CD4-positive, alpha-beta memory T cell (primary cell): Measurements from ENCODE around the gene SLC25A6. TPM values are rescaled to one million over a fixed set of nuclear protein-coding genes. Genes with fewer than 3 reads are reported as not detected.
"Not testable (repeated sequence)": the region's sequence is repeated elsewhere in the genome, so short reads cannot be mapped to it uniquely, and the experiment has no call there.

ENCODE experiments used
- CTCF ChIA-PET: fragments of 350-600 bp; sonication (Branson Sonifier 250); formaldehyde crosslinking; loops from one replicate; lab custom pipeline; 2021; ENCODE audit warnings: inconsistent platforms; ENCODE audit not compliant: partially characterized antibody; lab: Charles Lee
- POLR2A ChIA-PET: fragments of 350-600 bp; sonication (Branson Sonifier 250); formaldehyde crosslinking; loops from one replicate; lab custom pipeline; 2021; ENCODE audit not compliant: partially characterized antibody; lab: Charles Lee
- DNase-seq, 5 donors: peaks; one replicate each; pipeline versions ENCODE4 v3.0.0 to v3.0.0-alpha.2; 2020 to 2022; ENCODE audit warnings: mixed read lengths in 1 of 5
- H3K27ac ChIP-seq: one replicate; pipeline ENCODE4 v1.7.0; 2013; ENCODE audit warnings: low read depth, low read length
- H3K27me3 ChIP-seq: 2 replicates; pipeline ENCODE4 v1.7.0; 2013; ENCODE audit warnings: mild to moderate bottlenecking, low read length, moderate library complexity; ENCODE audit not compliant: insufficient read depth
- H3K36me3 ChIP-seq: 2 replicates; pipeline ENCODE4 v1.7.0; 2013; ENCODE audit warnings: mild to moderate bottlenecking, low read length, moderate library complexity; ENCODE audit not compliant: insufficient read depth
- H3K4me1 ChIP-seq: 2 replicates; pipeline ENCODE4 v1.7.0; 2013; ENCODE audit warnings: mild to moderate bottlenecking, low read length, moderate library complexity; ENCODE audit not compliant: insufficient read depth
- H3K4me3 ChIP-seq, 2 donors: one replicate each; pipeline ENCODE4 v1.7.0; 2013; ENCODE audit warnings: low read length in 2 of 2, mild to moderate bottlenecking in 1 of 2
- H3K9me3 ChIP-seq, 2 donors: one replicate each; pipeline ENCODE4 v1.7.0; 2013; ENCODE audit warnings: low read length in 2 of 2, control low read depth in 1 of 2; ENCODE audit not compliant: control insufficient read depth in 1 of 2
- H3K27ac Mint-ChIP-seq, 7 donors: one replicate each; pipeline ENCODE4 v1.8.0; 2020 to 2021; ENCODE audit warnings: mixed read lengths in 7 of 7, mild to moderate bottlenecking in 6 of 7, inconsistent platforms in 3 of 7, moderate library complexity in 3 of 7
- H3K27me3 Mint-ChIP-seq, 2 donors: one replicate each; pipeline ENCODE4 v1.8.0; 2020 to 2021; ENCODE audit warnings: mixed read lengths in 2 of 2
- H3K36me3 Mint-ChIP-seq, 2 donors: one replicate each; pipeline ENCODE4 v1.8.0; 2020 to 2021; ENCODE audit warnings: mixed read lengths in 2 of 2, inconsistent platforms in 1 of 2, mild to moderate bottlenecking in 1 of 2
- H3K4me1 Mint-ChIP-seq, 4 donors: one replicate each; pipeline ENCODE4 v1.8.0; 2020 to 2021; ENCODE audit warnings: mixed read lengths in 4 of 4, mild to moderate bottlenecking in 1 of 4
- H3K4me3 Mint-ChIP-seq, 8 donors: one replicate each; pipeline ENCODE4 v1.8.0; 2020 to 2021; ENCODE audit warnings: mixed read lengths in 8 of 8, mild to moderate bottlenecking in 7 of 8, moderate library complexity in 6 of 8, inconsistent platforms in 3 of 8
- H3K9me3 Mint-ChIP-seq, 8 donors: one replicate each; pipeline ENCODE4 v1.8.0; 2020 to 2021; ENCODE audit warnings: mixed read lengths in 8 of 8, mild to moderate bottlenecking in 5 of 8, inconsistent platforms in 3 of 8, moderate library complexity in 1 of 8
- intact Hi-C: fragments of 100-400 bp; cut with micrococcal nuclease; formaldehyde crosslinking; loops from one replicate; pipeline ENCODE4 v1.15.1; 2023
- polyA plus RNA-seq, 2 donors: library from polyadenylated mRNA; unstranded; fragments of 300-500 nt; fragmentation: Illumina TruSeq; gene quantifications; one replicate each; pipeline ENCODE4 v1.2.3, GENCODE V29; 2021
- total RNA-seq, 2 experiments: library from RNA; stranded (reverse); gene quantifications; one replicate each; pipeline ENCODE4 v1.2.3, GENCODE V29; 2021

The SLC25A6 gene
- total and polyA plus RNA-seq, 4 experiments from 2014 or later: 249 to 540 (median 388) TPM

DNA sequence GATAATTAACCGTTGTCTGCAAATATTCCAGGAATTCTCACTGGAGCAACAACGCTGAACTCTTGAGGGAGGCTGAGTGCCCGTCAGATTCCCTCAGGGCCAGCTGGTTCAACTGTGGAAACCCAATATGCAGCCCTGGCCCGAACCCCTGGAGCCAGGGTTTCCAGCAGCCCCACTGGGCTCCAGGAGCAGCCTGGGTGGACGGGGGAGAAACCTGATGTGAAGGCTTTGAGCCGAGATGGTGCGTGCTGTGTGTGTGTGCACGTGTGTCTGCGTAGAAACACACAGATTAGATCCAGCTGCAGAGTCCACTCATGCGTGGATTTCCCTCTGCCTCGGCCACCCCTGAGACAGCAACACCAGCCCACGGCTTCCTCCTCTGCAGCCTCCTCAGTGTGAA lies 19.4 kb upstream of the SLC25A6 start:
- no peaks in the 10 kb centered on the region for H3K27me3 Mint-ChIP-seq
- H3K4me3 Mint-ChIP-seq: no peak overlapping the region
- peaks cover 18% of the 10 kb centered on the region for H3K36me3 ChIP-seq
- ChIA-PET CTCF (no interaction called here), POLR2A (no interaction called here)
- peak overlapping the region in 2 of 7 donors; percentile 2 to 42 for H3K27ac Mint-ChIP-seq
- intact Hi-C loops: no loop called here
- H3K36me3 Mint-ChIP-seq: peaks cover 26 to 27% of the 10 kb centered on the region in 2 donors
- H3K4me3 ChIP-seq: no peak overlapping the region
- H3K27me3 ChIP-seq: no peaks in the 10 kb centered on the region
- no peaks in the 10 kb centered on the region for H3K4me1 Mint-ChIP-seq
- no peaks in the 10 kb centered on the region for H3K9me3 ChIP-seq
- no peaks in the 10 kb centered on the region for H3K4me1 ChIP-seq
- peaks cover 0 to 3% (median 0%) of the 10 kb centered on the region in 8 donors for H3K9me3 Mint-ChIP-seq
- DNase-seq: no peak
- H3K27ac ChIP-seq: no peak overlapping the region

DNA sequence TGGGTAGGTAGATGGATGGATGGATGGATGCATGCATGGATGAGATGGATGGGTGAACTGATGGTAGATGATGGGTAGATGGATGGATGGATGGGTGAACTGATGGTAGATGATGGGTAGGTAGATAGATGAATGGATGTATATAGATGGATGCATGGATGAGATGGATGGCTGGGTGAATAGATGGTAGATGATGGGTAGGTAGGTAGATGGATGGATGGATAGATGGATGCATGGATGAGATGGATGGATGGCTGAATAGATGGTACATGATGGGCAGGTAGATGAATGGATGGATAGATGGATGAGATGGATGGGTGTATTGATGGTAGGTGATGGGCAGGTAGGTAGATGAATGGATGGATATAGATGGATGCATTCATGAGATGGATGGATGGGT lies 15.1 kb upstream of the SLC25A6 start:
- DNase-seq: no peak
- Mint-ChIP-seq H3K4me3 (no peak overlapping the region), H3K27me3 (no peaks in the 10 kb centered on the region), H3K4me1 (no peaks in the 10 kb centered on the region), H3K36me3 (peaks cover 10% of the 10 kb centered on the region in 2 donors), H3K27ac (no peak overlapping the region), H3K9me3 (peaks cover 0 to 3% (median 0%) of the 10 kb centered on the region in 8 donors)
- H3K9me3 ChIP-seq: no peaks in the 10 kb centered on the region
- no peak overlapping the region for H3K4me3 ChIP-seq
- H3K36me3 ChIP-seq: peaks cover 33% of the 10 kb centered on the region
- CTCF ChIA-PET: no interaction called here
- no peaks in the 10 kb centered on the region for H3K4me1 ChIP-seq
- H3K27me3 ChIP-seq: no peaks in the 10 kb centered on the region
- intact Hi-C loops: no loop called here
- no peak overlapping the region for H3K27ac ChIP-seq
- POLR2A ChIA-PET: no interaction called here

DNA sequence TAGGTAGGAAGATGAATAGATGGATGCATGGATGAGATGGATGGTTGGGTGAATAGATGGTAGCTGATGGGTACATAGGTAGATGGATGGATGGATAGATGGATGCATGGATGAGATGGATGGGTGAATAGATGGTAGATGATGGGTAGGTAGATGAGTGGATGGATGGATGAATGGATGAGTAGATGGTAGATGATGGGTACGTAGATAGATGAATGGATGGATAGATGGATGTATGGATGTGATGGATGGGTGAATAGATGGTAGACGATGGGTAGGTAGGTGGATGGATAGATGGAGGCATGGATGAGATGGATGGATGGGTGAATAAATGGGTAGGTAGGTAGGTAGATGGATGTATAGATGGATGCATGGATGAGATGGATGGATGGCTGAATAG lies 13.9 kb upstream of the SLC25A6 start:
- DNase-seq, H3K36me3 Mint-ChIP-seq, H3K27me3 Mint-ChIP-seq, H3K4me3 ChIP-seq, CTCF ChIA-PET, POLR2A ChIA-PET, H3K4me1 Mint-ChIP-seq, H3K4me3 Mint-ChIP-seq, H3K9me3 ChIP-seq, H3K27ac Mint-ChIP-seq, H3K27ac ChIP-seq, intact Hi-C loops, H3K4me1 ChIP-seq, H3K27me3 ChIP-seq, H3K9me3 Mint-ChIP-seq: not testable (repeated sequence)
- peaks cover 33% of the 10 kb centered on the region for H3K36me3 ChIP-seq

DNA sequence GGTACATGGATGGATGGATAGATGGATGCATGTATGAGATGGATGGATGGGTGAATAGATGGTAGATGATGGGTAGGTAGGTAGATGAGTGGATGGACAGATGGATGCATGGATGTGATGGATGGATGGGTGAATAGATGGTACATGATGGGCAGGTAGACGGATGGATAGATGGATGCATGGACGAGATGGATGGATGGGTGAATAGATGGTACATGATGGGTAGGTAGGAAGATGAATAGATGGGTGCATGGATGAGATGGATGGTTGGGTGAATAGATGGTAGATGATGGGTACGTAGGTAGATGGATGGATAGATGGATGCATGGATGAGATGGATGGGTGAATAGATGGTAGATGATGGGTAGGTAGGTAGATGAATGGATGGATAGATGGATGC lies 12.0 kb upstream of the SLC25A6 start:
- H3K4me3 Mint-ChIP-seq, H3K27me3 Mint-ChIP-seq, H3K4me1 Mint-ChIP-seq, H3K4me3 ChIP-seq, H3K27ac ChIP-seq, H3K27me3 ChIP-seq, H3K4me1 ChIP-seq, intact Hi-C loops, DNase-seq, H3K36me3 Mint-ChIP-seq, H3K27ac Mint-ChIP-seq, H3K9me3 Mint-ChIP-seq, POLR2A ChIA-PET, H3K9me3 ChIP-seq, CTCF ChIA-PET: not testable (repeated sequence)
- peaks cover 36% of the 10 kb centered on the region for H3K36me3 ChIP-seq

DNA sequence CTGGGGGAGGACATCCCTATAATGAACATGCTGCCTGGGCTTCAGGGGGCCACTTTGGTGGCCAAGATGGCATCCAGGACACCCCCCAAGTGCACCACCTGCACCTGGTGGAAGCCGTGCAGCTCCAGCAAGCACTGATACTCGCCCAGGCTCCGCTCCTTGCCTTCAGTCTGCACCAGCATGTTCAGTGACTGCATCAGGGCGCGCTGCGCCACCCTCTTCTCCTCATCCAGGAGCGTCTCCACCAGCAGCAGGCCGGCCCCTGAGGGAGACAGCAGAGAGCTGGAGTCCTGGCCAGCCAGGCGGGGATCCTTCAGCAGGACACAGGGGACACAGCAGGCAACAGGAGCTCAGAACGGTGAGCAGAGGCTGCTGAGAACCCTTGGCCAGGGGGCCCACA lies 11.3 kb upstream of the SLC25A6 start:
- no peak overlapping the region for H3K27ac Mint-ChIP-seq
- Histone ChIP-seq H3K4me3 (no peak overlapping the region), H3K27ac (no peak overlapping the region), H3K9me3 (no peaks in the 10 kb centered on the region), H3K4me1 (no peaks in the 10 kb centered on the region), H3K27me3 (no peaks in the 10 kb centered on the region), H3K36me3 (peaks cover 36% of the 10 kb centered on the region)
- no peaks in the 10 kb centered on the region for H3K9me3 Mint-ChIP-seq
- H3K36me3 Mint-ChIP-seq: peaks cover 0 to 2% of the 10 kb centered on the region in 2 donors
- DNase-seq: no peak
- no peaks in the 10 kb centered on the region for H3K4me1 Mint-ChIP-seq
- no peaks in the 10 kb centered on the region for H3K27me3 Mint-ChIP-seq
- CTCF ChIA-PET: no interaction called here
- intact Hi-C loops: no loop called here
- H3K4me3 Mint-ChIP-seq: no peak overlapping the region
- POLR2A ChIA-PET: no interaction called here

DNA sequence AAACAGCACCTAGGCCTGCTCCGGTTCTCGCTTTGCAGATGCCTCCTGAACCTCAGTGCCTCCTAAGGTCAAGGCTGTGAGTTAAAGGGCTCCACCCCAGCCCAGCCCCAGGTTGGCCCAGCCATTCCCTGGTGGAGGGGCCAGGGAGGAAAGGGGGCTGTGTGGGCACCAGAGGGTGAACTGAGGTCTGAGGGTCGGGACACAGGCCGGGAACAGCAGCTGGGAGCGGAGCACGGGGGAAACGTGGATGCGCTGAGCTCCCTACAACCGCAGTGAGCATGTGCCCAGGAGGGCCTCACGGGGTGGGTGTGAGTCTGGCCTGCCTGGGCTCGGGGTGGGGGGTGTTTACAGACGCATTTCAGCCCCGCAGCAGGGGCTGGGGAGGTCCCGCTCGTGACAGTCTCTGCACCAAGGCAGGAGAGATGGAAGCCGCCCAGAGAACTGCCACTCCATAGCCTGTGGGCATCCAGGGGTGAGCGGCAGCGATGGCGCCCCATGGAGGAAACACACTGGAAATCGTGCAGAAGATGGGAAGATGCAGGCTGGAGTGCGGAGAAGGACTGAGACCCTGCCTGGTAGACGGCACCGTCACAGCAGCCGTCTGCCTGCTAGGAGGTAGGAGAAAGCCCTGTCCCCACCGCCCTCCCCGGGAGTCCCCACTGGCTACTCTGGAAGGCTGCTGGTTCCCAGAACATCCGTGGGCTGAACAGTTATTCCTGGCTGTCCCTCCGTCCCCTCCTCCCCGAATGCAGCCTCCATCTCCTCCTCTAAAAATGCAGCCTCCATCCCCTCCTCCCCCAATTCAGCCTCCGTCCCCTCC lies 9.9 kb upstream of the SLC25A6 start:
- ChIA-PET POLR2A (no interaction called here), CTCF (no interaction called here)
- Mint-ChIP-seq H3K4me1 (no peaks in the 10 kb centered on the region), H3K27ac (no peak overlapping the region), H3K36me3 (peaks cover 0 to 3% of the 10 kb centered on the region in 2 donors), H3K27me3 (no peaks in the 10 kb centered on the region), H3K9me3 (no peaks in the 10 kb centered on the region), H3K4me3 (no peak overlapping the region)
- Histone ChIP-seq H3K9me3 (no peaks in the 10 kb centered on the region), H3K27me3 (no peaks in the 10 kb centered on the region), H3K4me1 (no peaks in the 10 kb centered on the region), H3K36me3 (peaks cover 28% of the 10 kb centered on the region), H3K4me3 (no peak overlapping the region), H3K27ac (no peak overlapping the region)
- intact Hi-C loops: loop anchor here (1.0 kb wide), 1 partner anchor 14 kb away; no protein-coding TSS in a partner anchor
- no peak for DNase-seq

DNA sequence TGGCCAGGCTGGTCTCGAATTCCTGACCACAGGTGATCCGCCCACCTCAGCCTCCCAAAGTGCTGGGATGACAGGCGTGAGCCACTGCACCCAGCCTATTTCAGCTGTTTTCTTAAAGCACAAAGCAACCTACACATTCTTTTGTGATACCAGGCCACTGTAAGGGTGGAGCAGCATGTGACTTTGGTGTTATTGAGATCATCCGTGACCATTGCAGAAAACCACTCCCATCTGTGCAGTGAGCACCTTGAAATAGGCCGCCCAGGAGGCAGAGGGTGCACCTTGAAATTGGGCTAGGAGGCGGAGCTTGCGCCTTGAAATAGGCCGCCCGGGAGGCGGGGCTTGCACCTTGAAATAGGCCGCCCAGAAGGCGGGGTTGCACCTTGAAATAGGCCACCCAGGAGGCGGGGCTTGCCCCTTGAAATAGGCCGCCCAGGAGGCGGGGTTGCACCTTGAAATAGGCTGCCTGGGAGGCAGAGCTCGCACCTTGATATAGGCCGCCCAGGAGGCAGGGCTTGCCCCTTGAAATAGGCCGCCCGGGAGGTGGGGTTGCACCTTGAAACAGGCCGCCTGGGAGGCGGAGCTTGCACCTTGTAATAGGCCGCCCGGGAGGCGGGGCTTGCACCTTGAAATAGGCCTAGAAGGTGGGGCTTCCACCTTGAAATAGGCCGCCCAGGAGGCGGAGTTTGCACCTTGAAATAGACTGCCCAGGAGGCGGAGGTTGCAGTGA lies 9.0 kb upstream of the SLC25A6 start:
- Mint-ChIP-seq H3K4me3 (no peak overlapping the region), H3K36me3 (peaks cover 4 to 8% of the 10 kb centered on the region in 2 donors), H3K27me3 (no peaks in the 10 kb centered on the region), H3K9me3 (no peaks in the 10 kb centered on the region), H3K4me1 (peaks cover 3 to 4% (median 4%) of the 10 kb centered on the region in 4 donors), H3K27ac (peak overlapping the region in 1 of 7 donors; percentile 35)
- Histone ChIP-seq H3K36me3 (peaks cover 28% of the 10 kb centered on the region), H3K4me3 (no peak overlapping the region), H3K9me3 (no peaks in the 10 kb centered on the region), H3K4me1 (no peaks in the 10 kb centered on the region), H3K27ac (no peak overlapping the region), H3K27me3 (no peaks in the 10 kb centered on the region)
- POLR2A ChIA-PET: no interaction called here
- intact Hi-C loops: loop anchor here (1.0 kb wide), 1 partner anchor 15 kb away; no protein-coding TSS in a partner anchor
- CTCF ChIA-PET: no interaction called here
- DNase-seq: no peak
